ENCODE results near the gene MLC1.

MLC1 gene

DNA sequence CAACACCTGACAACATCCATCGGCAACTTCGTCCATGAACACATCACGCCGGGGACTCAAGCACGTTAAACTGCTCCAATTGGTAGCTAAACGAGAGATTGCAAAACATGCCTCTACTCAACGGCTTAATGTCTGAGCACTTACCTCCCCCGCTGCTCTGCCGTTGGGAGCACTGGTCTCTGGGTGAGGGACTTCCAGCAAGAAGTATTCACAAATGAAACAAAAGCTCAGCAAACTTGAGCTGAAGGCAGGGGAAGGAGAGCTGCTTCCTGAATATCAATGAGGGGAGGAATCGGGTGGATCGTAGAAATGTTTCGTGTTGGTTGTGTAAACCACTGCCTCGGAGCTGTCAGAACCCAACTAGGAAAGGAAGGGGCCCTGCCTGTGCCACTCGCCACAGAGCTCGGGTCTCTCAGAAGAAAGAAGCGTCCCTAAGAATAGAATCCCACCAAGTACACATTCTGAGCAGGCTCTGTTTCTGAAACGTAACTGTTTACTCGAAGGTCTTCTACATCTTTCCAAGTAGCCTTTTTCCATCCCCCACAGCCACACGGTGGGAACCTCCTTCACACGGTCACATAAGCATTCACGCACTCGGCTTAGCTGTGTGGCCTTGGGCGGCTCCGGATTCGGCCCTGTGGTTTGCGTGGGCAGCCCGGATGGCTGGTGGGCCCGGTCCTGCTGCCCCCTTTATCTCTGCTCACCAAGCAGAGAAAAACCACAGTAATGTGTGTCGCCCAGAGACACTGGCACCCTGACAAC lies at the start of gene MLC1:
MLC1 (minus strand) TSS at position 216 of the 762 bp plus-strand sequence. CDS start 524 bp downstream, outside the sequence.
- no peak for DNase-seq (ENCODE audit: low read depth)

DNA sequence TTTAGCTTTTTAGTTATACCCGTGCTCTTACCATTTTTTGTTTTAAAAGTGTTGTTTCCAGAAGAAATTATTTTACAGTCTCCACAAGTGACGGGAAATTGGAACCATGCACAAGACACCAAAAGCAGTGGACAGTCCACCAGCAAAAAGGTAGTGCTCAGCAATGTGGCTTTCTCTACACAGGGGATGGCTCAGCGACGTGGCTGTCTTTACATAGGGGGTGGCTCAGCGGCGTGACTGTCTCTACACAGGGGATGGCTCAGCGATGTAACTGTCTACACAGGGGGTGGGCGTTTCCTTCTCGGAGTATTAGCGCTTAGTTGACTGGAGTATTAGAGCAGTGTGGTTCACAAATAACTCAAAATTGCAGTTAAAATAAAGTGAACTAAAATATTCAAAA lies 49.3 kb upstream of the MLC1 start:
- no peak for DNase-seq (ENCODE audit: low read depth)

DNA sequence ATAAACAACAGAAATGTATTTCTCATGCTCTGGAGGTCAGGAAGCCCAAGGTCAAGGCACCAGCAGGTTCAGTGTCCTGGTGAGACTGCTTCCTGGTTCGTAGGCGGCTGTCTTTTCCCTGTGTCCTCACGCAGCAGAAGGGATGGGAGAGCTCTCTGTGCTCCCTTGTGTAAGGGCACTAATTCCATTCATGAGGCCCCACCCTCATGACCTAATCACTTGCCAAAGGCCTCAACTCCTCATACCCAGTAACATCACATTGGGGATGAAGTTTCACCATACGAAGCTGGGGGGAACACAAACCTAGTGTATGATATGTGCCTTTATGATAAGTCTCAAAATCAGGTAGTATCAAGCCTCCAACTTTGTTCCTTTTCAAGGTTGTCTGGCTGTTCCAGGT lies 46.7 kb upstream of the MLC1 start:
- no peak for DNase-seq (ENCODE audit: low read depth)

DNA sequence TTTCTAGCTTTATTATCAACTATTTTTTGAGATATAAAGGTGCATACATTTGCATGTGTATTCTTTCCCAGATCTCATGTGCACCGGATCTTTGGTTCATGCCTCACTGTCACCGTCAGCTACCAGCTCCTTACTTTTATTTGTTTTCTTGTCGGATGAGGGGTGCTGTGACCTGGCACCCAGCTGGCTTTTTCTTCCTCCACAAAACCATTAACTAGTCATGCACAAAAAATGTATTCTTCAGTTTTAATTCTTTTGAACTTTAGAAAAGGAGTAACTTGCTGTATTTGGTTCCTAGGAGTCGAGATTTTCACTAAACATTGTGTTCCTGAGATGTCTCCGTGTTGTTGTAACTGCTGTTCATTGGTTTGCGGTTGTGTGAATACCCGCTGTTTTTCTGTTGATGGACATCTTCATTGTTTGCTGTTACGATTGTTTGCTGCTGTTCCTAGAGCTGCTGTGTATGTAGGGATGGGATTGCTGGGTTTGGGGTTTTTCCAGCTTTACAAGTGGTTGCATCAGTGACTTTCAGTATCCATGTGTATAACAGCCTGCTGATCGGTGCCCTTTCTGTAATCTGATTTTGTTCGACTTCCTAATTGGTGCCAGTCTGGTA lies 44.0 kb upstream of the MLC1 start:
- no peak for DNase-seq (ENCODE audit: low read depth)

DNA sequence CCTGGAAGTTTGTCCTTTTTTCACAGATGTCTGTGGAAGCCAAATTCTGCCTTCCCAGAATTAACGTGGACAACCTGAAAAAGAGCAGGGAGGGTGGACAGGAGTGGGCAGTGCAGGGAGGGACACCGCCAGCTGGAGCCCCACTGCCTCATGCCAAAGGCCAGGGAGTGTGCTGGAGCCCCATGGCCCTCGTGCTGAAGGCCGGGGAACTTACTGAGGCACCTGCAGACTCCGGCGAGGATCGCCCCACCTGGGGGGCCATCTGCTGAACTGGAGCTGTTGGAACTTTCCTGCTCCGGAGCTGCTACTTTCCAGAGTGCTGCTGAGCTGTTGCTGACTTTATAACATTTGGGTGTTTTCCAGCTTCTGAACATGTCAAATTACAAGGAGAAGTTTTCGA lies 39.8 kb upstream of the MLC1 start:
- no peak for DNase-seq (ENCODE audit: low read depth)

DNA sequence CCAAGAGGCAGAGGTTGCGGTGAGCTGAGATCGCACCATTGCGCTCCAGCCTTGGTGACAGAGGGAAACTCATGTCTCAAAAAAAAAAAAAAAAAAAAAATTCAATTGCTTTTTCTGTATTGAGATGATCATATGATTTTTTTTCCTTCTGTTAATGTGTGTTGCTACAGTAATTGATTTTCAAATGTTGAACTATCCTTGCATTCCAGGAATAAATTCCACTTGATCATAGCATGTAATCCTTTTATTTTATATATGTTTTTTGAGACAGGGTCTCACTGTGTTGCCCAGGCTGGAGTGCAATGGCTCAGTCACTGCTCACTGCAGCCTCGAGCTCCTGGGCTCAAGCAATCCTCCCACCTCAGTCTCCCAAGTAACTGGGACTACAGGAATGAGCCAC lies 37.9 kb upstream of the MLC1 start:
- no peak for DNase-seq (ENCODE audit: low read depth)

DNA sequence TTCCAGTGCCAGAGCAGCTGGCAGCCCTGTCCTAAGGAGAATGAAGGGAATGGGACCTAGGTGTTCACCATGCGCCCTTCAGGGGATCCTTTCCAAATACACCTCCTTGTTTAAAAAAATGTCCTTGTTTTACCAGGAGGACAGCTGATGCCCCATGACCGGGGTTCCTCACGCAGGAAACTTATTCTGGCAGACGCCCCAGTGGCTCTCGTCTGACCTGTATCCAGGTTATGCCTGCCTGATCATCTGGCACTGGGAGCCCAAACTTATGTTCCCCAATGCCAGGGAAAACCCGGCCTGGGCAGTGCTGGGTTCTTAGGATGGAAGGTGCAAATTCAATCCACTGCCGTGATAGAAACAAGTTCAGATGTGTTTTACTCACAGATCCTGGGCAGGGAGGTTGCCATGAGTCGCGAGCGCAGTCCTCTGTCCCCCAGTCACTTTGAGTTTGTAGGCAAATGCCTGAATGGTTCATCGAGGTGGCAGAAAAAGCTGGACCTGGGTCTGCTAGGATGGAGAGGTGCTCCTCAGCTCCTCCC lies 36.0 kb upstream of the MLC1 start:
- DNase-seq (ENCODE audit: low read depth), result no peak

DNA sequence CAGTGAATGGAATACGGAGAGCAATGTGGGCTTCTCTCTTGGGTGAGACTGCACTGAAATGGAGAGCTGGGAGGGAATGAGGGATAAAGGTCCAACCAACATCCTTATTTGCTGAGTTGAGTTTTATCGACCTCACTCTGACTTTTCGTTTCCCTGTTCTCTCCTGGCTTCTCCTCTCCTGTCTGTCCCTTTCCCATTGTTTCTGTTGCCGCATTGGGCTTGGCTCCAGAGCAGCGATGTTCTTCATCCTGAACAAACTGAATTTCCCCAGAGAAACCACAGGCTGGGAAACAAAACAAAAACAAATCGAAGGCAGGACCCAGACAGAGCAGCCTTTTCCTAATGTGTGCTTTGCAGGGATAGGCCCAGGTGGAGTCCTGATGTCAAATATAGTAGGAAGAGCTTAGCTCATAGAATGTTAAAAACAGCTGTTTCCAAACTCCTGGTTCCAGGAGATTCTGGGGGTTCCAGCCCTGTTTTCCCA lies 34.6 kb upstream of the MLC1 start:
- DNase-seq (ENCODE audit: low read depth), result no peak

DNA sequence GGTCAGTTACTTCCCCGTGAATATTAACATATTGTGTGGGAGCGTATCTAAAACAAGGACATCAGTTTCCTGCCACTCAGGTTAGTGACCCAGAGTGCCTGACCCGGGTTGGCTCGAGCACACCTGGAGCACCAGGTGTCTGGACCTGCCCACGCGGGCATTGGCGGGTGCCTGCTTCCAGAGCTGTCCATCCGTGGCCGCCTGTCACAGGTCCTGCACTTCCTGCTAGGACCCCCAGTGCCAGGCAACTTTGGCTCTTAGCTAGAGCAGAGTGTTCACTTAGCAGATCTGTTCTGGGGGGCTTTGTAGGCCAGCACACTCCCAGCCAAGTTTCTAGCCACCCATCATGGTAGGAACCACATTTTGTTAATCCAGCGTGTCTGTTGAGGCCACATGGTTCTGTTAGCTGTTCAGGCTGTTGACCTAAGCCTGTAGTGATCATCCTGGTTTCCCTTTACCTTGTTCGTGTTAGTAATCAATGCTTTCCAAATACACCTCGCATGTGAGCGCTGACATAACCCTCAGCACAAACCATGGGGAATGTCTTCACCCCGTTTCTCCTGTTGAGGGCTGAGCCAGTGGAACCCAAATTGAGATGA lies 34.0 kb upstream of the MLC1 start:
- DNase-seq (ENCODE audit: low read depth), result no peak

DNA sequence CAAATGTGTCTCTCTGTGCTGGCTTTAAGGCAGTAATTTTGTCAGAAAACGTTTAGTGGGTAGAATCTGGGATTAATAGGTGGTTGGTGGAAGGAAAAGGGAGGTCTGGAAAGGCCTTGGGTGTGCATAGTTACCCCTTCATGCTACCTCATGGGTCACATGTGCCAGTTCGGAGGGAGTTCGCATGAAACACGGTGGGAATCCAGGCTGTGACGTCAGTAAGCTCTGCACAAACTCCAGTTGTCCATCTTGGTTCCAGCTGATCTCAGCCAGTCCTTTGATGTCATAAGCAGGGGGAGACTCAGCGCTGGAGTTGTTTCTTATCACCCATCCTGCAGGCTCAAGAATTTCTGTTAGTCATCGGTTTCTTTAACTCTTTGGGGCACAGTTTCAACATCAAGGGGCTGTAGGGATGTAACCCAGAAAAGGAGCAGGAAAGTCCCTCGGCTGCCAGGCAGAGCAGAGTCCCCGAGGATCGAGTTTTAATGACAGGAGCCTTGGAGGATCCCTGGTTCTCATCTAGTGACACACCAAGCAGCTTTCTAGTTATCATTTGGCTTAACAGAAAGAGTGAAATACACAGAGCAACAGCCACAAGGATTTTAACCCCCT lies 33.4 kb upstream of the MLC1 start:
- no peak for DNase-seq (ENCODE audit: low read depth)

DNA sequence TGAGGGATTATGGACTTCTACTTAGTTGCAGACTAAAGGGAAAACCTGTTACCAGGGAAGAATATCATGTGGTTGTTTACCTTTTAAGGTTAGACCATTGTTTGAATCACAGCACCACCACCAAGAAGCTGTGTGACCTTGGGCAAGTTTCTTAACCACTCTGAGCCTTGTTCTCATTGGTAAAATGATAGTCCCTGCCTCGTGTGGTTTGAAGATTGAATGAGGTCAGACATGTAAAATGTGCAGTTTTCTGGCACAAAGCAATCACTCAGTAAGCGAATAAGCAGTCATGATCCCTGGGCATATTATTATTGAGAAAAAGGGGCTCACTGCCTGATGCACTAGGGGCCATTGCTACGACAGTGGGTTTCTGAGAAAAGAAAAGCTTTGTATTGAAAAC lies 32.9 kb upstream of the MLC1 start:
- no peak for DNase-seq (ENCODE audit: low read depth)

DNA sequence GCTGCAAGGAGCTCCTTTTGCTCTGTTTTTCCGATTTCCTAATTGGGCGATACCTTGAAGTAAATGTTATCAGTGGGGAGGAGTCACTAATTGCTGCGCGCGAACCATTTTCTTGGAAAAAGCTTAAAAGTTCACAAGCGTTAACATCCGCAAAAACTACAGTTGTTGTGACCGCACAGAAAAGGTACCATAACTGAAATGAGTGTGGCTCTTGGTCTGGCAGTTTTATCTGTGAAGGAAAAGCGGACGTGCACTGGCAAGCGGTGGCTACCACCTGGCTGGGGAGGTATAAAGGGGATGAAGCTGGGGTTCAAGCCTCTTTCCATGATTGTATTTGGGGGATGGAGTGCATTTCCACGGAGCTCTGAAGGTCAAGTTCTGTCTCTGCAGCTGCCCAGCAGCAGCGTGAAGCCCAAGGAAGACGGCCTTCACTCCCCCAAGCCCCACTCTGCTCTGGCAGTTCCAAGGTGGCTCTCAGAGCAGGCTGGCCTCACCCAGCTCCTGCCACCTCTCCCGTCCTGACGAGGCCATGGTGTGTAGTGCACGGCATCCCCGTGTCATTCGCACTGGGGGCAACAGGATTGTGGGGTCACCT lies 32.0 kb upstream of the MLC1 start:
- no peak for DNase-seq (ENCODE audit: low read depth)

DNA sequence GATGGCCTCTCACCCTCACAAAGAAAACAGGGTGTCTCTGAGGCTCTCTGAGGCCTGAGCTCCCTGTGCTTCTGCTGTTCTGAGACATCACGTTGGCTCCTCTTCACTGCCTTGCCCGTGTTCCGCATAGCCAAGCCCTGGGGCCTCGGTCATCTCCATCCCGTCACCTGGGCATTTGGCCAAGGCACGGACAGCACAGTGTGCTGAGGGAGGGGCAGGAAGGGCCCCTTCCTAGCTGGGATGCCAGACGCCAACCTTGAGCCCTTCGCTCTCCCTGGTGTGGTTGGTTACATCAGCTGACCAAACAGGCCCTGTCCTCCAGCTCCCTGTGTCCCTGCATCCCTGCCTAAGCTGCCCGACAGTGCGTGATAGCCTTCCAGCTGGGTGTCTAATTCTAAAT lies 30.5 kb upstream of the MLC1 start:
- DNase-seq (ENCODE audit: low read depth), result no peak

DNA sequence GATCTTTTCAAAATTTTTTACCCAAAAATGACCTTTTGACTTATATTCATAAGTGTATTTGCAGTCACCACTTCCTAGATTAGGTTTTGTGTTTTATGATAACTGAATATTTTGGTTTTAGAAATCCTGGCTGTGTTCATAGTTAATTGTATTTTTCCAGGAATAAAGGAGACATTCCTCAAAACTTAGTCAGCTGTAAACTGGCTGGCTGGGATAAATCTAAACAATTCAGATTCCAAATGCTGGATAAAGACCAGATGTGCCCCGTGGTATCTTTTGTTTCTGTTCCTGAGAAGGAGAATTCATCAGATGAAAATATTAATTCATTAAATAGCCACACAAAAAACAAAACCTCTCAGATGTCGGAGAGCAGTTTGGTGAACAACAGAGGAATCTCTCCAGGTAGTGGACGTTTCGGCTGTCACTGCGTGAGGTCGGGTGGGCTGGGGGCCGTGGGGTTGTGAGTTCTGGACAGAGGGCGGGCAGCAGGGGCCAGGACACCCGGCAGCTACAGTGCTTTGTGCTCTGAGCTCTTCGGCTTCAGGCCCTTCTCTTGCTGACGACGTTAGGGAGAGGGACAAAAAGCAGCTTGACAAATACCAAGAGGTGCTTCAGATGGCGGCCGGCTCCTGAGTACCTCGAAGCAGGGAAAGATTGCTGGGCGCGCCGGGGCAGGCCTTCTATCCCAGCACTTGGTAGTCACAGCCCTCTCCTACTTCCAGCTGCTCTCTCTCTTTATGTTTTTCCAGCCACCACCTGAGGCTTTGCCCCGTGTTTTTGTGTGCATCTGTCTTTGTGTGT lies 29.2 kb upstream of the MLC1 start:
- DNase-seq (ENCODE audit: low read depth), result peak; percentile 47

DNA sequence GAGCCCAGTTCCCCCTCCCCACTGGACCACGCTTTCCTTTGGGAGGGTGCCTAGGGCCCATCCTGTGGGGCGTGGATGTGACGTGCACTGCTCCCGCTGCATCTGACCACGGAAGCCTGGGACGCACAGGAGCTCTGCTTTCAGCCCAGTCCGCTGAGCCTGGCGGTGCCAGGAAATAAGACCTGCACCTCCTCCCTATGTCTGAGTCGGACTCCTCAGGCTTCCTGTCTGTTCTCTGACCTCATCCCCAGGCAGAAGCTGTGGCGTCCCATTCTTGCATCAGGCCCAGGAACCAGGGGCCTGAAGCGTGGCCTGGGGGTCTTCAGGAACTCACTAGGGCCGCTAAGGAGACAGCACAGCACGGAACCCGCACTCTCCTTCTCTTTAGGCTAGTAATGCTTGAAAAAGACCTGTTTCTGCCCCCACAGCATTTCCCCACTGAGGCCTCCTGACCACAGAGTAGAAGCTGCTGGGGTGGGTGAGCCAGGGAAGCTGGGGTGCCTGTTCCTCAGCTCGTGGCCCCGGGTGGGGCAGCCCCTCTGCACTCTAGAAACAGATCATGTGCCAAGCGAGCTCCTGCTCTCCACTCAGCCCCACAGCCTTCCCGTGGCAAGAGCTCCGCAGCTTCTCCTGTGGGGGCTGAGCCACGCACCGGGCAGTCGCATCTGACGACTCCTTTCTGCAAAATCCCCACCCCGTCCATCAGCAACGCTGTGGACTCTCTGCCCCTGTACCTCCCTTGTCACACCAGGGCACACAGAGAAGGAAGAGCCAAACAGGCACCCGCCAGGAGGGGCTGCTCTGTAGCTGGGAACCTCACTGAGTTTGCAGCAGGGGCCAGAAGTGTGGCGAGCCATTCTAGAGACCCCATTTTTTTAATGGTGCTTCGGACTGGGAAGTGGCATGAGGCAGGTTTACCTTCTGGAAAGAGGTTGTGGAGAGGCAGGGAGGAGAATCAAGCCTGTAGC lies 27.2 kb upstream of the MLC1 start:
- no peak for DNase-seq (ENCODE audit: low read depth)

DNA sequence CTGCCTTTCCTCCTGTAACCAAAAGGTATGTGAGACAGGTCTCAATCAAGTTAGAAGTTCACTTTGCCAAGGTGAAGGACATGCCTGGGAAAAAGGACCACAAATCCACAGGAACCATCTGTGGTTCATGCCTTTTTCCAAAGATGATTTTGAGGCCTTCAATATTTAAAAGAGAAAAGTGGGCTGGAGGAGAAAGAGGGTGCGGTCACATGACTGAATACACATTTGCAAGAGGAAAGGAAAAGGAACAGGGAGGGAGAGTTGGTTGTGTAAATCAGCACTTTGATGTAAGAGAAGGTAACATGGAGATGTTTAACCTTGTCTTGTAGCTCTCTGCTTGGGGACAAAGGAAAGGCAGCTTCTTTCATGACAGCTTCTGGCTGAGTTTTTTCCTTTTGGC lies 25.8 kb upstream of the MLC1 start:
- no peak for DNase-seq (ENCODE audit: low read depth)

DNA sequence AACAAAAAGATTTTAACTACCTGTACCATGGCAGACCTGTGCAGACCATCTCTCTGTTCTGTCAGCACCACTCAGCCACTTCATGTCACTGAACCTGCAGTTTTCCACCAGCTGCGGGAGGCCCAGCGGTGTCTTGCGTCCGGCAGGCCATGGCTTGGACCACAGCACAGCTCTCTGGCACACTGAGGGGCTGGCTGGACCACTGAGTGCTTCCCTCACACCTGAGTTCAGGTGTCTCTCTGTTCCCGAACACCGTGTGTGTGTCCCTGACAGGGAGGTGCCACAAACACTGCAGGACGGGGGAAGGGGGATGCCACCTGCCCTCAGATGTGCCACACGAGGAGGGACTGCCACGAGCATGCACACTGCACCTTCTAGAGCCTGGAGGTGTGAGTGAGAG lies 22.3 kb upstream of the MLC1 start:
- DNase-seq (ENCODE audit: low read depth), result no peak

DNA sequence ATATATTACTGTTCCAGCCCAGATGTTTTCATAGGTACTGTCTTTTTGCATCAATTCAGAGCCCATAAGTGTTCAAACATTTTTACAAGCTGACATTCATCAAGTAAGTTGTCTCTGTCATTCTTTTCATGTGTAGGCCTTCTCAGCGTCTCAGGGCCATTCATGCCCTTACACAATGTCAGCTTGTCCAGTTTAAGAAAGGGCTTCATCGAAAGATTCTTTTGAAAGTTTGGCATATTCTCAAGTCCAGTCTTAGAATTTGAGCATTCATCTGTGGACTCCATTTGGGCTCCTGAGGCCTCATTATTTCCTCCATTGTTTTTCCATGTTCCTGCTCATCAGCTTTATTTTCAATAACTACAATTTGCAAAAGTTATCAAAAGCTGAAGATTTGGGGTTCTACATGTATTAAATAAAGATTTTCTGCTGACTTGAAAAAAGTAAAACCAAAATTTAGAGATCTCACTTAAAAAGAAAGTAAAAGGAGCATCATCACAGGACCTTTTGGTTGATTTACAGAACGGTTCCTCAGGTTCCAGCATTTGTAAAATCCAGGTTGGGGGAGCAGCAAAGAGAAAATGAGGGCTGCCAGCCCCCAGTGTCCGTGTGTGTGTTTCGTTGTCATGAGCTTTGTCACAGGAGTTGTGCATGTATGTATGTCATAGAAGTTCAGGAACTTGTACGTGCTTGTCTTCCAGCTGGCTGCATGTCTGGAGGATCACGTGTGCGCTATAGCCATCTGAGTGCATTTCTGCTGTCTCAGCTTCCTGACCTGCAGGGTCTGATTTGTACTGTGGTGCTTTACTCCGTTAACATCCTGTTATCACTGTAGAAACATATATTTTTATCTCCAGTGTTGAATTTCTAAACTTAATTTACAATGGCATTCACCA lies 20.2 kb upstream of the MLC1 start:
- no peak for DNase-seq (ENCODE audit: low read depth)

DNA sequence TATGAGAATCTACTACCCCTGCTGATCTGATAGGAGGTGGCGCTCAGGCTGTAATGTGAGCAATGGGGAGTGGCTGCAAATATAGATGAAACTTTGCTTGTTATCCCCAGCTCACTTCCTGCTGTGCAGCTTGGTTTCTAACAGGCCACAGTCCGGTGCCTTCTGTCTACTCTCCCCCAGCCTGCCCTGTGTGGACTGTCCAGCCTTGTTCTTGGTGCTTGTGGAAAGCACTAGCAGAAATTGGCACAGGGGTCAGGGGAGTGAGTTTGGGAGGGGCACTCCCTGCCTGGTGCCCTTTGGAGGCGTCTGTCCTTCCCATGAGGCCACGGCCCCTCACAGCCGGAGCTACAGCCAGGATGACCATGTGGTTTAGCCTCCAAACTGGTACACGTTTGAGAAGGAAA lies 18.9 kb upstream of the MLC1 start:
- no peak for DNase-seq (ENCODE audit: low read depth)

Data from GM04504 (cell line).